Hematopoietic multipotent progenitor cell treated with erythropoietin and hydrocortisone succinate and interleukin-3 and kit ligand, for 17 days (in vitro differentiated cells): ENCODE measurements around the gene IDUA.

Experiments used
- DNase-seq: peaks from one replicate; pipeline ENCODE4 v3.0.0-alpha.2; 2015; ENCODE audit warnings: low spot score

Gene IDUA

GRCh38 chr4:1031956-1032795 lies 45.3 kb downstream of the IDUA start:
- no peak for DNase-seq

- no peak for DNase-seq
Observed at GRCh38 chr4:1032861-1033260, 46.0 kb downstream of the IDUA start.

- no peak for DNase-seq
Observed at GRCh38 chr4:1033840-1034551, 47.2 kb downstream of the IDUA start.

- DNase-seq = no peak
Observed at GRCh38 chr4:1035510-1035909, 48.7 kb downstream of the IDUA start.

- no peak for DNase-seq
Observed at GRCh38 chr4:1036095-1036494, 49.3 kb downstream of the IDUA start.

- DNase-seq = no peak
Observed at GRCh38 chr4:1036976-1037810, 50.3 kb downstream of the IDUA start.

- no peak for DNase-seq
Observed at GRCh38 chr4:1038948-1039492, 52.2 kb downstream of the IDUA start.

- no peak for DNase-seq
Observed at GRCh38 chr4:1039493-1040343, 52.9 kb downstream of the IDUA start.

GRCh38 chr4:1040344-1041146 lies 53.7 kb downstream of the IDUA start:
- no peak for DNase-seq

GRCh38 chr4:1041147-1041935 lies 54.5 kb downstream of the IDUA start:
- no peak for DNase-seq

- DNase-seq = no peak
Observed at GRCh38 chr4:1041936-1042330, 55.1 kb downstream of the IDUA start.

- DNase-seq = no peak
Observed at GRCh38 chr4:1042352-1043055, 55.7 kb downstream of the IDUA start.

- DNase-seq = no peak
Observed at GRCh38 chr4:1043162-1043561, 56.3 kb downstream of the IDUA start.

- DNase-seq = no peak
Observed at GRCh38 chr4:1043651-1044468, 57.0 kb downstream of the IDUA start.

GRCh38 chr4:1044469-1045192 lies 57.8 kb downstream of the IDUA start:
- no peak for DNase-seq

- DNase-seq = no peak
Observed at GRCh38 chr4:1045193-1045594, 58.4 kb downstream of the IDUA start.

GRCh38 chr4:1045595-1046201 lies 58.9 kb downstream of the IDUA start:
- no peak for DNase-seq
